NCI-H345 treated with DMSO at 0.1 percent for 48 hours (cell line): ENCODE measurements around the gene RAB27A.
"Not testable (repeated sequence)": the region's sequence is repeated elsewhere in the genome, so short reads cannot be mapped to it uniquely, and the experiment has no call there.

ENCODE experiments used
- DNase-seq: peaks from one replicate; lab custom pipeline; 2025; ENCODE audit not compliant: unreplicated experiment; lab: John Stamatoyannopoulos, UW

Gene RAB27A

GRCh38 chr15:55289746-55290527 lies at the start of gene RAB27A:
TSS of gene RAB27A (minus strand) at chr15:55289813. CDS start at chr15:55234934, 54,879 bp downstream.
- no peak for DNase-seq

GRCh38 chr15:55337160-55337559 lies 47.5 kb upstream of the RAB27A start:
- DNase-seq, result no peak

DNA sequence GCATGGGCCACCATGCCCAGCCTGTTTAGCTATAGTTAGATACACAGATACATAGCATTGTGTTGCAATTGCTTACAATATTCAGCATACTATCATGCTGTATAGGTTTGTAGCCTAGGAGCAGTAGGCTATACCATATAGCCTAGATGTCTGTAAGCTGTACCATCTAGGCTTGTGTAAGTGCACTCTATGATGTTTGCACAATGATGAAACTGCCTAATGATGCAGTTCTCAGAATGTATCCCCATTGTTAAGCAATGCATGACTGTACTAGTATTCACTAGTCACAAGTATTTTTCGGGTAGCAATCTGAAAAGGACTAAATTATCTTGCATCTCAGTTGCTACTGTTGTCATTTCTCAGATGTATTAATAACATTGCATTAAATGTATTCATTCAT lies 45.4 kb upstream of the RAB27A start:
- no peak for DNase-seq

GRCh38 chr15:55334371-55334770 lies 44.8 kb upstream of the RAB27A start:
- DNase-seq, result no peak

DNA sequence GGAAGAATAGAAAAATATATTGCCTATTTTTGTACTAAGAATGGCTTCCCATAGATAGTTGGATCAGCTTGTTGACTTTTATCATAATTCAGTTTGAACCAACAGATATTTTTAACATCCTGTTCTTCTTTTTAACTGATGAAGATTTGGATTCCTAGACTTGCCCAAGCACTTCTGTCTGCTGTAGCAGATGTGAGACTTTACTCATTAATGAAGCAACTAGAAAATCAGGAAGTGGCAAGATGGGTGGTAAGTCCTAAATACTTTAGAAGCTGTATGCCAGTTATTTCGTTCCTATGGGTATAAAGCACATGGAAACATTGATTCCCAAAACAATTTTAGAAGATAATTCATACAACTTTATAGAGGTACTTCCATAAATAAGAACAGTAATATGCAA lies 37.8 kb upstream of the RAB27A start:
- no peak for DNase-seq

DNA sequence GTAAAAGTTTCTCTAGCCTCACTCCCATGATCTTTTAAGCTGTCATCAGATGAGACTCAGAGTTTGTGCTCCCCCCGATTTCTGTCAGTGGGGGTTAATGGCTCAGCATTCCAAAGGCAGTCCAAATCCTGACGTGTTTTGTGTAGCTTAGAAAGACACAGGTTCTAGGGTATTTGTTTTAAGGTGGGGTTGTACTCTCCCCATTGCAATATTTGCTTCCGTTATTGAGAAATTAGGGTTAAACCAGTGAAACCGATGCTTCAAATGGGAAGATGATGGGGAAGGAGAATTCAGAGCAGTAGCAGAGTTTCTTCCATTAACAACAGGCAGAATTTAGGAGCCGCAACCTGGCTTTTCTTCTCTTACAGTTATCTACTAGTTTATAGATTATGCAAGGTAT lies 32.9 kb upstream of the RAB27A start:
- DNase-seq, result no peak

DNA sequence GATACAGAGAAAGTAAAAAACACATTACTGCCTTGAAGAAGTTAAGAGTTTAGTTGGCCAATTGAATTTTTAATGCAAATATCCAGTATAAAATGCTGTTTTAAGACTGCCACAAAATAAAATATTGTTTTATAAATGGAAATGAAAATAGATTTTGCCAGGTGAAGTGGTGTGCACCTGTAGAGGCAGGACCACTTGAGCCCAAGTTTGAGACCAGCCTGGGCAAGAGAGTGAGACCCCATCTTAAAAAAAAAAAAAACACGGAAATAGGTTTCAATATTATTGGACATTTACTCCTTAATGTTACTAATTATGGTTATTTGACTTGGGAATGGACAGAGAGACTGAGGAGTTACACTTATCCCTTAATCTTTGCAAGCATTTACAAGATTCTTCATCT lies 31.4 kb upstream of the RAB27A start:
- no peak for DNase-seq

DNA sequence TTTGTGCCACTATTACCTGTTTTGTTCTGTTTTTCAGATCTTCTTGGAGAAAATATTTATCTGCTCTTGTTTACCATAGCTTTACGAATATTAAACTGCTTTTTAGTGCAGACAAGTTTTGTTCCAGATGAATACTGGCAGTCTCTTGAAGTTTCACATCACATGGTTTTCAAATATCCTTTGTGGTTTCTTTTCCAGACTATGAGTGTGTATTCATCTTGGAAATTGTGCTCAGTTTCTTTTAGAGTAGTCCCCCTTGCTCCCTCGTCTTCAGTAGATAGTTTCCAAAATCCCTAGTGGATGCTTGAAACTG lies 30.6 kb upstream of the RAB27A start:
- no peak for DNase-seq

- DNase-seq, result no peak
These were observed 30.1 kb upstream of the RAB27A start for GRCh38 chr15:55319537-55320237.

- peak; percentile 45 for DNase-seq
These were observed 29.2 kb upstream of the RAB27A start, which contains the start of the genes PIGB and PIGBOS1 for GRCh38 chr15:55318588-55319494. TSS of gene PIGB (plus strand) at chr15:55319222. CDS start at chr15:55319251, 29 bp downstream. TSS of gene PIGBOS1 (minus strand) at chr15:55319123. CDS start at chr15:55317792, 1,331 bp downstream.

- DNase-seq, result not testable (repeated sequence)
These were observed 13.2 kb upstream of the RAB27A start for GRCh38 chr15:55302801-55303200.

DNA sequence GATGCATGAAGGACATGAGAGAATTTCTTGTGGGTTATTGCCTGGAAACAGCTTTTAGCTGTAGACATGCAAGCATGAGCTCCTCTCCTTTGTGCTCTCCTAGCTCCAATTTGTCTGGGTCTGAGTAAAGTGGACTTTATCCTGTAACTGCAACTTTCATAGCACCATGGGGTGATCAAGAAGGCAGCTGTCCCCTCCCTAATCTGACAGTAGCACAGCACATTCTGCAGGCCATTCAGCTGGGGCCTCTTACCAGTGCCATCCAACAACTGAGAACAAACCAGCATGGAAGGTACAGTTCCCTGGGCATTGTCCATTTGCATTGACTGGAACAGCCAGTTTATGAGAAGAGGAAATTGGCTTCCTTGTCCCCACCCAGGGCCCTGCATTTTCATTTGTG lies 7.7 kb upstream of the RAB27A start:
- DNase-seq, result no peak

- DNase-seq, result peak; percentile 56
These were observed 980 bp upstream of the RAB27A start for GRCh38 chr15:55290528-55291057.

GRCh38 chr15:55289011-55289745 lies 435 bp downstream of the RAB27A start:
- DNase-seq, result no peak

DNA sequence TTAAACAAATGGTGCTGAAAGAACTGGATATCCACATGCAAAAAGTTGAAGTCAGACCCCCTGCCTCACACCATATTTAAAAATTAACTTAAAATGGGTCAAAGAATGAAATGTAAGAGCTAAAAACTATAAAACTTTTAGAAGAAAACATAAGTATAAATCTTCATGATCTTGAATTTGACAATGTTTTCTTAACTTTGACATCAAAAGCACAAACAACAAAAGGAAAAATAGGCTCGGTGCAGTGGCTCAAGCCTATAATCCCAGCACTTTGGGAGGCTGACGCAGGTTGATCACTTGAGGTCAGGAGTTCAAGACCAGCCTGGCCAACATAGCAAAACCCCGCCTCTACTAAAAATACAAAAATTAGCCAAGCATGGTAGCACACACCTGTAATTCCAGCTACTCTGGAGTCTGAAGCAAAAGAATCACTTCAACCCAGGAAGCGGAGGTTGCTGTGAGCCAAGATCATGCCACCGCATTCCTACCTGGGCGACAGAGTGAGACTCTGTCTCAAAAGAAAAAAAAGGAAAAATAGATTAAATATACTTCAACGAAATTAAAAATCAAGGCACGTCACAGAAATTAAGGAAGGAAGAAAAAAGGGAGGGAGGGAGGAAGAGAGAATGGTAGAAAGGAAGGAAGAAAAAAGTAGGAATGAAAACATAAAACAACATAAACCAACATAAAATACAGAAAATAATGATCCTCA lies 1.5 kb downstream of the RAB27A start:
- DNase-seq, result no peak

DNA sequence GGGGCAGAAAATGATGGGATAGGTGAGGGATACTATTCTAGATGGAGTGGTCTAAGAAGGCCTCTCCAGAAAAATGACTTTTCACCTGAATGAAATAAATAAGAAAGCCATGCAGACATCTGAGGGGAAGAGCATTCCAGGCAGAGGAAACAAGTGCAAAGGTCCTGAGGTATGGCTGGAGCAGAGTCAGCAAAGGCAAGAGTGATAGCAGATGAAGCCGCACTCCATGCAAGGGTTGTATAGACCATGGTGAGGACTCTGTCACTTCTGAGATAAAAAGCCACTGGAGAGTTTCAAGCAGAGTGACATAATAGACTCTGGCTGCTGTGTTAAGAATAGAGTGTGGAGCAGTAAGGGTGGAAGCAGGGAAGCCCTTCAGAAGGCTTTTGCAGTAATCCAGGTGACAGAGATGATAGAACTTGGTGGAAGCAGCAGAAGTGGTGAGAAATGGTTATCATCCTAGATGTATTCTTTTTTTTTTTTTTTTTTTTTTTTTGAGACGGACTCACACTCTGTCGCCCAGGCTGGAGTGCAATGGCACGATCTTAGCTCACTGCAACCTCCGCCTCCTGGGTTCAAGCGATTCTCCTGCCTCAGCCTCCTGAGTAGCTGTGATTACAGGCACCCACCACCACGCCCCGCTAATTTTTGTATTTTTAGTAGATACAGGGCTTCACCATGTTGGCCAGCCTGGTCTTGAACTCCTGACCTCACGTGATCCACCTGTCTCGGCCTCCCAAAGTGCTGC lies 3.0 kb downstream of the RAB27A start:
- not testable (repeated sequence) for DNase-seq

DNA sequence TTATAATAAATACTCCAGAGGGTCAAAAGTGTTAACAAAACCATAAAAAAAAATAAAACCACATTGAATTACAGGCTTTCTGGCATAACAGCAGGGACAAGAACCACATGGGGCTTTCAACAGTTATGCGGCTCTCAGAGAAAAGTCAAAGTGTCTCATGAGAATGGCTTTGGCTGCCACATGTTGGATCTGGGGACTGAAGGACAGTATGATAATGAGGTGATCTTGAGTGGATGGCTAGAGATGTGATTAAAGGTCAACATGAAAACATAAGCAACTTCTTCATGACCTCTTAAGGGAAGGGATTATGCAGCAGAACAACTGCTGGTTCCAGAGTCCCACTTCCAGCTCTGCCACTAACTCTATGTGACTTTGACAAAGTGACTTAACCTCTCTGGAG lies 5.2 kb downstream of the RAB27A start:
- DNase-seq, result no peak

DNA sequence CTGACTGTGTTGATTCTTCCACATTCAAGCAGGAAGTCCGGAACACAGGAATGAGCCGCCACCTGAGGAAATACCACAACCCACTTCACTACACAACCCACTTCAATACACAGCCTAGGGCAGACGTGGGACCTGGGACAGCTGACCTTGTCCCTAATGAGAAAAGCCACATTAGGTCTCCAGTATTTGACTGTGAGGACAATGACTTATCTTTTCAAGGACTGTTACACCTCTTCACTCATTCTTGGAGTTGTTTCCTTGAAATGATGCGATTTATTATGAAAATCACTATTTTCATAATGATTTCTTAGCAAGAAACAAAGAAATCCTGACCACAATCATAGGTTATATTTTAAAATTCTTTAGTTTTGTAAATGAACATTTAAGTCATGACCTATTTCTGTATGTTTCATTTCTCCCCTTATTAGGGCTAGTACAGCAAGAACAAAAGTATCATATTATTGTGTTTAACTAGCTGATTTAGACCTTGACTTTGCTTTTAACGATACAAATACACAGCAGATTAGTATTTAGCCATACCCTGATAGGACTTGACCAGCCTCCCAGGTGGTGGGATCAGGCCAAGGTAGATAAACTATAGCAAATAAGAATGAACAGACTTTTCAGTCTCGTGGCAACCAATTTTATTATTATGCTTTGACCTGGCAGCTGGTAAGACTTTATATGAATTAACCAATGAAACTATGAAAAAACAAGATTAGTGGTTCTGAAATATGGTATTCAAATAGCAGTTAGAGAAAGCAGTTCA lies 6.0 kb downstream of the RAB27A start:
- no peak for DNase-seq
